ENCODE measurements around the gene PRKCQ.

- TF ChIP-seq CTCF (IDR thresholded peaks at IDR 0.05) (no peak), POLR2A (IDR thresholded peaks at IDR 0.05) (no peak)
Measured at GRCh38 chr10:6562221-6562620, 17.9 kb downstream of the PRKCQ start.
